SH-SY5Y (cell line): ENCODE measurements around the gene ZNF74.

ENCODE experiments used
- GATA2 ChIP-seq: IDR thresholded peaks from 2 replicates; pipeline ENCODE4 v1.6.1; 2011; ENCODE audit warnings: mild to moderate bottlenecking, low read depth, low read length
- GATA3 ChIP-seq: IDR thresholded peaks from 2 replicates; pipeline ENCODE4 v1.6.1; 2011; ENCODE audit warnings: low read depth, mild to moderate bottlenecking, low read length, moderate library complexity

- TF ChIP-seq GATA3 (no peak), GATA2 (no peak)
These were observed 56.0 kb downstream of the ZNF74 start for GRCh38 chr22:20449819-20450550.
